B cell (primary cell): ENCODE results near the gene FAIM. TPM values are rescaled to one million over a fixed set of nuclear protein-coding genes. Genes with fewer than 3 reads are reported as not detected.

ENCODE experiments used
- ATAC-seq: fragments of 200-7000 bp; cut with Tn5 transposase; one replicate; pipeline ENCODE4 v1.10.0; 2021; ENCODE audit warnings: low read depth, mild to moderate bottlenecking, moderate number of reproducible peaks, moderate library complexity
- CTCF ChIA-PET: fragments of 350-600 bp; sonication (Branson Sonifier 250); formaldehyde crosslinking; loops from one replicate; lab custom pipeline; 2021; ENCODE audit warnings: antibody characterized with exemption, inconsistent platforms; lab: Charles Lee
- POLR2A ChIA-PET: fragments of 350-600 bp; sonication (Branson Sonifier 250); formaldehyde crosslinking; loops from one replicate; lab custom pipeline; 2021; ENCODE audit warnings: antibody characterized with exemption; lab: Charles Lee
- DNase-seq: peaks from one replicate; pipeline ENCODE4 v3.0.0; 2013
- H2AFZ ChIP-seq: 2 replicates; pipeline ENCODE4 v1.6.1; 2012; ENCODE audit warnings: mild to moderate bottlenecking, low read depth, low read length; ENCODE audit not compliant: insufficient read depth, poor library complexity, severe bottlenecking
- H3K27ac ChIP-seq, 2 donors: 1 replicate in 1 of 2; 2 replicates in 1 of 2; pipeline ENCODE4 v1.5.1; 2012 to 2013; ENCODE audit warnings: low read length in 2 of 2, mild to moderate bottlenecking in 2 of 2, moderate library complexity in 1 of 2
- H3K27me3 ChIP-seq, 4 experiments: fragments of 200-600 bp in 1 of 4; sonication (generic) in 1 of 4; replicated peaks in 1 of 4; 1 replicate in 2 of 4; 2 replicates in 2 of 4; pipeline versions ENCODE4 v1.6.1 to v1.7.0; 2013 to 2016; ENCODE audit warnings: low read length in 3 of 4, mild to moderate bottlenecking in 2 of 4, mixed read lengths in 1 of 4, moderate library complexity in 1 of 4; ENCODE audit not compliant: insufficient read depth in 4 of 4, control insufficient read depth in 3 of 4; ENCODE audit errors: control extremely low read depth in 1 of 4
- H3K36me3 ChIP-seq, 2 experiments: replicated peaks in 1 of 2; 1 replicate in 1 of 2; 2 replicates in 1 of 2; pipeline versions ENCODE4 v1.6.1 to v1.7.1; 2013; ENCODE audit warnings: low read length in 1 of 2; ENCODE audit not compliant: insufficient read depth in 2 of 2, control insufficient read depth in 1 of 2; ENCODE audit errors: control extremely low read depth in 1 of 2, extremely low read depth in 1 of 2
- H3K4me1 ChIP-seq, 2 donors: fragments of 200-600 bp in 1 of 2; sonication (generic) in 1 of 2; 1 replicate in 1 of 2; 2 replicates in 1 of 2; pipeline versions ENCODE4 v1.5.1 to v1.6.1; 2013 to 2017; ENCODE audit warnings: low read length in 2 of 2; ENCODE audit not compliant: control insufficient read depth in 2 of 2, insufficient read depth in 2 of 2
- H3K4me2 ChIP-seq: replicated peaks from 2 replicates; pipeline ENCODE3; 2012; ENCODE audit warnings: mild to moderate bottlenecking, low read depth, low read length; ENCODE audit not compliant: poor library complexity, severe bottlenecking
- H3K4me3 ChIP-seq, 5 experiments: fragments of 200-600 bp in 1 of 5; sonication (generic) in 1 of 5; 1 replicate in 3 of 5; 2 replicates in 2 of 5; pipeline versions ENCODE4 v1.5.1 to v1.7.0; 2011 to 2016; ENCODE audit warnings: low read length in 4 of 5, mild to moderate bottlenecking in 4 of 5, low read depth in 2 of 5, control low read depth in 1 of 5, moderate library complexity in 1 of 5; ENCODE audit not compliant: insufficient read depth in 1 of 5; ENCODE audit errors: control extremely low read depth in 1 of 5, extremely low read depth in 1 of 5
- H3K79me2 ChIP-seq: fragments of 200-600 bp; sonication (generic); one replicate; pipeline ENCODE4 v1.6.0; 2016; ENCODE audit warnings: low read length; ENCODE audit not compliant: control insufficient read depth, insufficient read depth
- H3K9ac ChIP-seq: fragments of 200-600 bp; sonication (generic); 2 replicates; pipeline ENCODE4 v1.6.1; 2017; ENCODE audit warnings: mild to moderate bottlenecking, low read length, moderate library complexity
- H3K9me3 ChIP-seq, 3 donors: one replicate each; pipeline versions ENCODE4 v1.6.1 to v1.7.1; 2013; ENCODE audit warnings: low read length in 2 of 3; ENCODE audit not compliant: control insufficient read depth in 2 of 3, insufficient read depth in 1 of 3; ENCODE audit errors: control extremely low read depth in 1 of 3
- H4K20me1 ChIP-seq: 2 replicates; pipeline ENCODE4 v1.6.0; 2012; ENCODE audit warnings: mild to moderate bottlenecking, low read length; ENCODE audit not compliant: insufficient read depth, control insufficient read depth, poor library complexity, severe bottlenecking
- H3K27ac Mint-ChIP-seq: one replicate; pipeline ENCODE4 v1.8.0; 2021; ENCODE audit warnings: mixed read lengths
- H3K27me3 Mint-ChIP-seq: one replicate; pipeline ENCODE4 v1.8.0; 2021; ENCODE audit warnings: mixed read lengths
- H3K4me1 Mint-ChIP-seq: one replicate; pipeline ENCODE4 v1.8.0; 2021; ENCODE audit warnings: mixed read lengths
- H3K4me3 Mint-ChIP-seq: one replicate; pipeline ENCODE4 v1.8.0; 2021; ENCODE audit warnings: mixed read lengths
- H3K9me3 Mint-ChIP-seq: one replicate; pipeline ENCODE4 v1.8.0; 2022; ENCODE audit warnings: mixed read lengths; ENCODE audit not compliant: insufficient read depth
- EZH2 ChIP-seq: IDR thresholded peaks from 2 replicates; pipeline ENCODE4 v1.6.1; 2012; ENCODE audit warnings: borderline replicate concordance, low read depth, mild to moderate bottlenecking, moderate library complexity, low read length; ENCODE audit not compliant: insufficient read depth, poor library complexity, severe bottlenecking
- WGBS: methylation state at CpG from one replicate; pipeline ENCODE4 v1.1.5; 2013; ENCODE audit warnings: missing lambda C conversion rate; ENCODE audit not compliant: insufficient coverage; 5-methylcytosine and 5-hydroxymethylcytosine counted together
- intact Hi-C: fragments of 100-400 bp; cut with micrococcal nuclease; formaldehyde crosslinking; loops from one replicate; pipeline ENCODE4 v1.10.0; 2022
- polyA plus RNA-seq: library from polyadenylated mRNA; depleted of rRNA; stranded (reverse); fragments of >200 nt; gene quantifications from 2 replicates; pipeline ENCODE4 v1.2.3, GENCODE V29; 2012
- total RNA-seq, 2 donors: library from RNA; stranded (reverse); fragments of 120-200 nt in 1 of 2; gene quantifications; 1 replicate in 1 of 2; 2 replicates in 1 of 2; pipeline versions ENCODE4 v1.2.3 to v1.2.4, GENCODE V29; 2013 to 2022
- TF ChIP-seq, protein P1 (sequence below): fragments of 200-600 bp; IDR thresholded peaks from one replicate; pipeline ENCODE4 v1.8.0; 2022; ENCODE audit warnings: antibody characterized with exemption, mild to moderate bottlenecking

The FAIM gene
- total and polyA plus RNA-seq, 2 donors (not counting 1 experiment from before 2014, with no cell fraction given), result 2.3 to 16.3 TPM

DNA sequence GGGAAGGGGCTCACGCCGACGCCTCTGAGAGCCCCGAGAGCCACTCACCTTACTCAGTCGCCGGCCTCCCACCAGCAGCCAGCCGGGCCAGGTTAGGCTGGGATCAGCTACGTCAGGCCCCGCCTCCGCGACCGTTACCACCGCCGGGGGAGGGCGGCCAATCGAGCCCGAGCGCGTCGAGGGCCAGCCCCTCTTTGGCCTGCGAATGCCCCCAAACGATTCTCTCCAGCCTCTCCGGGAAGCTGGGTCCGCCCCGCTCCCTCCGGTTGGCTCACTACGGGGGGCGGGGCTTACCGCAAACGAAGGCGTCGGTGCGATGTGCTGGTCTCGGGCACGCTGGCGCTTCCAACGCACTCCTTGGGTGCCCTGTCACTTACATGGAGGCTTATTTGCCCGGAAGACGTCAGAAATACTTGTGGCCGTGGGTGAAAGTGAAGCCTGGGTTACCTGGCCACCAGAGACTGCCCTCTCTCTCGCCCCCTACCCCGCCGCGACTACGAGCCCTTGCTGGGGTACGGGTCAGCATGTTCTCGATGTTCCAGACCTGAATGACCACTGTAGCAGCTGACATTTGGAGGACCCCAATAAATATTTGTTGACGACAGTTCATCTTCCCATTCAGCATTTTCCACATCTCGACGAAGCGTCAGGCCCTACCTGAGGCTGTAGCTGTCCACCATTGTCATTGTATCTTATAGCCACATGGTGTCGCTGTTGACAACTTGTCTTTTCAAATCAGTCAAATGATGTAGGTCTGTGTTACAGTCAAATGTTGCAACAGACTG is 14.2 kb upstream of the FAIM start, which contains the start of gene CEP70:
TSS of gene CEP70 (minus strand) at position 111 of the 785 bp plus-strand sequence. CDS start 21,333 bp downstream, outside the sequence.
- Histone ChIP-seq H3K36me3 (no peaks in the 10 kb centered on the region), H3K4me3 (peak within 1 kb of the TSS; percentile 69 to 93 (median 80)), H4K20me1 (no peaks in the 10 kb centered on the region), H3K4me2 (peak within 1 kb of the TSS; percentile 90), H3K9me3 (peaks cover 0 to 4% (median 3%) of the 10 kb centered on the region in 3 donors), H3K9ac (peak within 1 kb of the TSS; percentile 76), H2AFZ (peak within 1 kb of the TSS; percentile 98), H3K4me1 (peaks cover 5 to 10% of the 10 kb centered on the region in 2 donors), H3K27ac (peak within 1 kb of the TSS; percentile 71 to 74), H3K27me3 (peaks cover 0 to 3% (median 0%) of the 10 kb centered on the region in 4 experiments), H3K79me2 (no peaks in the 10 kb centered on the region)
- H3K4me3 Mint-ChIP-seq, result peak within 1 kb of the TSS; percentile 91
- DNase-seq (peak; percentile 93), ATAC-seq (peak; percentile 92)
- ChIA-PET POLR2A (interaction anchor here (1.0 to 2.5 kb wide), 3 partner anchors 14 to 322 kb away, joined by 4 to 19 read pairs (median 18); partner anchors contain the start of gene FAIM), CTCF (interaction anchor here (0.6 to 13.4 kb wide), 16 partner anchors 9 to 861 kb away, joined by 3 to 461 read pairs (median 5); partner anchors contain the start of gene FAIM)
- peak within 1 kb of the TSS; percentile 85 for H3K27ac Mint-ChIP-seq
- no peak for TF ChIP-seq EZH2
- TF ChIP-seq, protein P1, sequence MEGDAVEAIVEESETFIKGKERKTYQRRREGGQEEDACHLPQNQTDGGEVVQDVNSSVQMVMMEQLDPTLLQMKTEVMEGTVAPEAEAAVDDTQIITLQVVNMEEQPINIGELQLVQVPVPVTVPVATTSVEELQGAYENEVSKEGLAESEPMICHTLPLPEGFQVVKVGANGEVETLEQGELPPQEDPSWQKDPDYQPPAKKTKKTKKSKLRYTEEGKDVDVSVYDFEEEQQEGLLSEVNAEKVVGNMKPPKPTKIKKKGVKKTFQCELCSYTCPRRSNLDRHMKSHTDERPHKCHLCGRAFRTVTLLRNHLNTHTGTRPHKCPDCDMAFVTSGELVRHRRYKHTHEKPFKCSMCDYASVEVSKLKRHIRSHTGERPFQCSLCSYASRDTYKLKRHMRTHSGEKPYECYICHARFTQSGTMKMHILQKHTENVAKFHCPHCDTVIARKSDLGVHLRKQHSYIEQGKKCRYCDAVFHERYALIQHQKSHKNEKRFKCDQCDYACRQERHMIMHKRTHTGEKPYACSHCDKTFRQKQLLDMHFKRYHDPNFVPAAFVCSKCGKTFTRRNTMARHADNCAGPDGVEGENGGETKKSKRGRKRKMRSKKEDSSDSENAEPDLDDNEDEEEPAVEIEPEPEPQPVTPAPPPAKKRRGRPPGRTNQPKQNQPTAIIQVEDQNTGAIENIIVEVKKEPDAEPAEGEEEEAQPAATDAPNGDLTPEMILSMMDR, result peak; percentile 92
- H3K27me3 Mint-ChIP-seq, result no peaks in the 10 kb centered on the region
- peaks cover 2% of the 10 kb centered on the region for H3K9me3 Mint-ChIP-seq
- under 1% methylated on average over 52 of the region's 52 CpGs for WGBS
- intact Hi-C loops, result loop anchor here (1.0 to 10.0 kb wide), 6 partner anchors 15 to 1730 kb away; partner anchors contain the start of genes ARMC8, NCK1 and PIK3CB
- H3K4me1 Mint-ChIP-seq, result peaks cover 7% of the 10 kb centered on the region
